Osteoblast (primary cell): Measurements from ENCODE around the gene SGTA. TPM values are rescaled to one million over a fixed set of nuclear protein-coding genes. Genes with fewer than 3 reads are reported as not detected.

Experiments used
- DNase-seq: peaks from one replicate; pipeline ENCODE4 v3.0.0; 2011; ENCODE audit warnings: low spot score, mixed read lengths; ENCODE audit not compliant: insufficient read length; ENCODE audit errors: missing footprints
- H2AFZ ChIP-seq: 2 replicates; pipeline ENCODE4 v1.6.0; 2011; ENCODE audit warnings: mild to moderate bottlenecking, low read length
- H3K27ac ChIP-seq: 2 replicates; pipeline ENCODE4 v1.5.1; 2011; ENCODE audit warnings: mild to moderate bottlenecking, low read depth, low read length, moderate library complexity
- H3K27me3 ChIP-seq: 2 replicates; pipeline ENCODE4 v1.6.0; 2012; ENCODE audit warnings: mild to moderate bottlenecking, control low read depth, inconsistent platforms, low read length, moderate library complexity; ENCODE audit not compliant: insufficient read depth
- H3K36me3 ChIP-seq: 2 replicates; pipeline ENCODE4 v1.5.1; 2011; ENCODE audit warnings: mild to moderate bottlenecking, low read length, control low read depth, moderate library complexity; ENCODE audit not compliant: insufficient read depth
- H3K4me1 ChIP-seq: 2 replicates; pipeline ENCODE4 v1.5.1; 2011; ENCODE audit warnings: mild to moderate bottlenecking, low read length, control low read depth, moderate library complexity; ENCODE audit not compliant: insufficient read depth
- H3K4me2 ChIP-seq: 2 replicates; pipeline ENCODE4 v1.6.0; 2011; ENCODE audit warnings: mild to moderate bottlenecking, low read length; ENCODE audit not compliant: insufficient read depth
- H3K4me3 ChIP-seq: fragments of 200-600 bp; sonication (generic); 3 replicates; pipeline ENCODE4 v1.5.1; 2012; ENCODE audit warnings: mild to moderate bottlenecking, low read length, inconsistent platforms; ENCODE audit not compliant: insufficient read depth
- H3K79me2 ChIP-seq: 2 replicates; pipeline ENCODE4 v1.6.0; 2012; ENCODE audit warnings: mild to moderate bottlenecking, low read length, control low read depth, inconsistent platforms; ENCODE audit not compliant: insufficient read depth
- H3K9me3 ChIP-seq: 2 replicates; pipeline ENCODE4 v1.5.1; 2011; ENCODE audit warnings: low read depth, low read length, control low read depth
- H4K20me1 ChIP-seq: 2 replicates; pipeline ENCODE4 v1.6.0; 2012; ENCODE audit warnings: mild to moderate bottlenecking, low read length, control low read depth; ENCODE audit not compliant: insufficient read depth
- CTCF ChIP-seq: IDR thresholded peaks from 2 replicates; pipeline ENCODE4 v1.5.1; 2011; ENCODE audit warnings: mild to moderate bottlenecking, low read depth, low read length, moderate library complexity; ENCODE audit errors: extremely low read depth
- total RNA-seq: library from RNA; depleted of rRNA; stranded (reverse); fragments of >200 nt; gene quantifications from 2 replicates; pipeline ENCODE4 v1.2.3, GENCODE V29; 2012

The SGTA gene
- total RNA-seq, 1 donor = 38.7 TPM

DNA sequence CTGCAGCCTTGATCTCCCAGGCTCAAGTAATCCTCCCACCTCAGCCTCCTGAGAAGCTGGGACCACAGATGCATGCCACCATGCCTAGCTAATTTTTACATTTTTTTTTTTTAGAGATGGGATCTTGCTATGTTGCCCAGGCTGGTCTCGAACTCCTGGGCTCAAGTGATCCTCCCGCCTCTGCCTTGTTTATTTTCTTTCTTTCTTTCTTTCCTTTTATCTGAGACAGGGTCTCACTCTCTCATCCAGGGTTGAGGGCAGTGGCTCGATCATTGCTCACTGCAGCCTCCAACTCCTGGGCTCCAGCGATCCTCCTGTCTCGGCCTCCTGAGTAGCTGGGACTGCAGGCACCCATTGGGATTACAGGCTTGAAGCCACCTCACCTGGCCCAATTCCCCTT lies 76.8 kb downstream of the SGTA start:
- no peaks in the 10 kb centered on the region for H3K79me2 ChIP-seq
- no peak overlapping the region for H3K27ac ChIP-seq
- peaks cover 4% of the 10 kb centered on the region for H3K4me1 ChIP-seq
- H3K36me3 ChIP-seq = no peaks in the 10 kb centered on the region
- H3K4me2 ChIP-seq = no peak overlapping the region
- H4K20me1 ChIP-seq = no peaks in the 10 kb centered on the region
- no peak overlapping the region for H3K4me3 ChIP-seq
- peaks cover 14% of the 10 kb centered on the region for H3K27me3 ChIP-seq
- TF ChIP-seq CTCF = no peak
- H2AFZ ChIP-seq = no peak overlapping the region
- H3K9me3 ChIP-seq = no peaks in the 10 kb centered on the region
- no peak for DNase-seq

Other genes starting within 250 kb of the SGTA start
- gene GNG7, start 80.6 kb downstream of the SGTA start, total RNA-seq = 0.29 and 0.72 TPM in 2 replicates
- 12.4 and 14.8 TPM in 2 replicates for gene DIRAS1, start 61.9 kb downstream of the SGTA start, total RNA-seq
- gene SLC39A3, start 43.3 kb downstream of the SGTA start, total RNA-seq = 33.0 and 33.7 TPM in 2 replicates
- gene THOP1, start 2.2 kb upstream of the SGTA start, total RNA-seq = 45.6 and 49.5 TPM in 2 replicates
- 5.6 and 5.8 TPM in 2 replicates for gene ZNF554, start 36.6 kb upstream of the SGTA start, total RNA-seq
- gene ZNF555, start 58.2 kb upstream of the SGTA start, total RNA-seq = 6.2 and 8.0 TPM in 2 replicates
- not detected in 2 replicates for gene ZNF556, start 84.1 kb upstream of the SGTA start, total RNA-seq
- 5.4 and 6.5 TPM in 2 replicates for gene ZNF57, start 117.7 kb upstream of the SGTA start, total RNA-seq
- 3.5 and 5.8 TPM in 2 replicates for gene ZNF77, start 161.7 kb upstream of the SGTA start, total RNA-seq
- under 0.01 and 0.72 TPM in 2 replicates for gene TLE6, start 194.3 kb upstream of the SGTA start, total RNA-seq
- gene TLE2, start 246.0 kb upstream of the SGTA start, total RNA-seq = 2.4 and 5.1 TPM in 2 replicates